ENCODE results near the gene SAT1. TPM values are rescaled to one million over a fixed set of nuclear protein-coding genes. Genes with fewer than 3 reads are reported as not detected.
A peak's percentile ranks its signal among the peaks of the same experiment; 100 is the strongest.
"Not testable (repeated sequence)": the region's sequence is repeated elsewhere in the genome, so short reads cannot be mapped to it uniquely, and the experiment has no call there.

The SAT1 gene
- total RNA-seq, 4 donors from 2014 or later = 557 to 1,009 (median 639) TPM

- no peaks in the 10 kb centered on the region for H3K27me3 ChIP-seq
- H3K36me3 ChIP-seq = no peaks in the 10 kb centered on the region
- peak; percentile 72 to 78 for DNase-seq (ENCODE audit: low spot score in 2 of 2)
- peaks cover 0 to 8% (median 0%) of the 10 kb centered on the region in 4 donors for H3K4me1 ChIP-seq
- peak within 1 kb of the TSS; percentile 38 to 78 (median 63) for H3K4me3 ChIP-seq
- TF ChIP-seq CTCF (IDR thresholded peaks at IDR 0.05) (peak in 1 of 5 experiments; percentile 19), POLR2A (IDR thresholded peaks at IDR 0.05) (peak in 1 of 2 donors; percentile 68), EP300 (IDR thresholded peaks at IDR 0.05) (peak; percentile 14 to 83)
- 0 to 36% methylated on average over 18 to 70 of the region's 73 CpGs for WGBS, 2 donors
- peak within 1 kb of the TSS; percentile 76 to 95 (median 90) for H3K27ac ChIP-seq
- no peaks in the 10 kb centered on the region for H3K9me3 ChIP-seq
These were observed 40.0 kb upstream of the SAT1 start, which contains the start of gene ACOT9 for GRCh38 chrX:23742697-23743622. Gene ACOT9, minus strand, starts transcription at chrX:23743276. Its CDS starts 132 bp downstream, at chrX:23743144.

- TF ChIP-seq EP300 (IDR thresholded peaks at IDR 0.05) = peak in 1 of 2 donors; percentile 5
- Histone ChIP-seq H3K27ac (peak overlapping the region; percentile 76 to 95 (median 90)), H3K4me3 (peak overlapping the region; percentile 38 to 78 (median 63))
- H3K4me1 ChIP-seq; H3K9me3 ChIP-seq; DNase-seq (ENCODE audit: low spot score in 2 of 2); H3K27me3 ChIP-seq; H3K36me3 ChIP-seq: not testable (repeated sequence)
- WGBS, 2 donors = 70 to 88% methylated on average over 5 to 14 of the region's 14 CpGs
These were observed 39.4 kb upstream of the SAT1 start for GRCh38 chrX:23743623-23743971.

GRCh38 chrX:23745786-23746185 is 37.2 kb upstream of the SAT1 start:
- H3K9me3 ChIP-seq = no peaks in the 10 kb centered on the region
- WGBS, 2 donors = 67 to 90% methylated on average over 3 of the region's 3 CpGs
- no peak overlapping the region for H3K4me3 ChIP-seq
- no peak overlapping the region for H3K27ac ChIP-seq
- H3K4me1 ChIP-seq = peaks cover 0 to 8% (median 0%) of the 10 kb centered on the region in 4 donors
- H3K27me3 ChIP-seq = no peaks in the 10 kb centered on the region
- TF ChIP-seq EP300 (IDR thresholded peaks at IDR 0.05) = no peak
- TF ChIP-seq POLR2A (IDR thresholded peaks at IDR 0.05) = no peak
- no peak for TF ChIP-seq CTCF (IDR thresholded peaks at IDR 0.05)
- H3K36me3 ChIP-seq = no peaks in the 10 kb centered on the region
- DNase-seq (ENCODE audit: low spot score in 2 of 2) = no peak

- Histone ChIP-seq H3K9me3 (no peaks in the 10 kb centered on the region), H3K4me1 (no peaks in the 10 kb centered on the region), H3K4me3 (no peak overlapping the region), H3K27me3 (no peaks in the 10 kb centered on the region), H3K36me3 (no peaks in the 10 kb centered on the region), H3K27ac (no peak overlapping the region)
- TF ChIP-seq CTCF (IDR thresholded peaks at IDR 0.05) = no peak
- no peak for DNase-seq (ENCODE audit: low spot score in 2 of 2)
- 74% methylated on average over 4 of the region's 4 CpGs; no CpG with 5 or more reads in 1 of the 2 donors for WGBS, 2 donors
These were observed 33.8 kb upstream of the SAT1 start for GRCh38 chrX:23749129-23749528.

- no peaks in the 10 kb centered on the region for H3K27me3 ChIP-seq
- TF ChIP-seq POLR2A (IDR thresholded peaks at IDR 0.05) = no peak
- TF ChIP-seq CTCF (IDR thresholded peaks at IDR 0.05) = no peak
- TF ChIP-seq EP300 (IDR thresholded peaks at IDR 0.05) = no peak
- no peak overlapping the region for H3K27ac ChIP-seq
- H3K36me3 ChIP-seq = no peaks in the 10 kb centered on the region
- WGBS, 2 donors = 75 to 77% methylated on average over 2 of the region's 2 CpGs
- DNase-seq (ENCODE audit: low spot score in 2 of 2) = no peak
- H3K4me3 ChIP-seq = no peak overlapping the region
- no peaks in the 10 kb centered on the region for H3K9me3 ChIP-seq
- H3K4me1 ChIP-seq = no peaks in the 10 kb centered on the region
These were observed 33.4 kb upstream of the SAT1 start for GRCh38 chrX:23749576-23749975.

Measured in tibial nerve (tissue), 4 donors.